GM13976 (cell line): ENCODE results near the gene LTBP2.

Experiments
- DNase-seq: peaks from one replicate; pipeline ENCODE4 v3.0.0; 2012; ENCODE audit warnings: low spot score
- CTCF ChIP-seq: IDR thresholded peaks from 2 replicates; pipeline ENCODE4 v1.5.1; 2012; ENCODE audit warnings: borderline replicate concordance, mild to moderate bottlenecking; ENCODE audit not compliant: insufficient read depth; ENCODE audit errors: extremely low read depth, missing control alignments, control extremely low read depth
- in situ Hi-C: fragments of 300-500 bp; cut with MboI; formaldehyde crosslinking; loops from one replicate; pipeline ENCODE4 v1.12.0; 2022; ENCODE audit warnings: low sequenced_read_pairs, mixed read lengths, inconsistent platforms; ENCODE audit not compliant: unreplicated experiment

Gene LTBP2

DNA sequence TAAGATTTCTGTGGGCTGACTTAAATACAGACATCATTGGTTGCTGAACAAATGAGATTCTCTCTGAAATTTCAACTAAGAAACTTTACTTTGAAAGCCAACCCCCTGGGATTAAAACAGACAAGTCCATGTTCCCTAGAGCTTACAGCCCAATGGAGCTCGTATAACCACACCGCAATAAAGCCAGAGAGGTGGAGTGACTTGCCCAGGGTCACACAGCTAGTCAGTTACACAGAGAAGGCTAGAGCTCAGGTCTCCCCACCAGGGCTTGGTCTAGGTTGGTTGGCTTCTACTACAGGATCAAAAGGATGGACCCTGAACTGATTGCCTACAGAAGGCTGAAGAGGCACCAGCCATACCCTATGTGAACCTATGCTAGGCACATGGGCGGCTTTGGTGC, 8.9 kb upstream of the LTBP2 start:
- DNase-seq: no peak
- in situ Hi-C loops: no loop called here
- TF ChIP-seq CTCF: no peak

GRCh38 chr14:74620497-74620921, 8.5 kb upstream of the LTBP2 start:
- in situ Hi-C loops: no loop called here
- no peak for TF ChIP-seq CTCF
- DNase-seq: no peak

- no peak for DNase-seq
- no peak for TF ChIP-seq CTCF
- in situ Hi-C loops: no loop called here
Measured at GRCh38 chr14:74619672-74620131, 7.7 kb upstream of the LTBP2 start.

DNA sequence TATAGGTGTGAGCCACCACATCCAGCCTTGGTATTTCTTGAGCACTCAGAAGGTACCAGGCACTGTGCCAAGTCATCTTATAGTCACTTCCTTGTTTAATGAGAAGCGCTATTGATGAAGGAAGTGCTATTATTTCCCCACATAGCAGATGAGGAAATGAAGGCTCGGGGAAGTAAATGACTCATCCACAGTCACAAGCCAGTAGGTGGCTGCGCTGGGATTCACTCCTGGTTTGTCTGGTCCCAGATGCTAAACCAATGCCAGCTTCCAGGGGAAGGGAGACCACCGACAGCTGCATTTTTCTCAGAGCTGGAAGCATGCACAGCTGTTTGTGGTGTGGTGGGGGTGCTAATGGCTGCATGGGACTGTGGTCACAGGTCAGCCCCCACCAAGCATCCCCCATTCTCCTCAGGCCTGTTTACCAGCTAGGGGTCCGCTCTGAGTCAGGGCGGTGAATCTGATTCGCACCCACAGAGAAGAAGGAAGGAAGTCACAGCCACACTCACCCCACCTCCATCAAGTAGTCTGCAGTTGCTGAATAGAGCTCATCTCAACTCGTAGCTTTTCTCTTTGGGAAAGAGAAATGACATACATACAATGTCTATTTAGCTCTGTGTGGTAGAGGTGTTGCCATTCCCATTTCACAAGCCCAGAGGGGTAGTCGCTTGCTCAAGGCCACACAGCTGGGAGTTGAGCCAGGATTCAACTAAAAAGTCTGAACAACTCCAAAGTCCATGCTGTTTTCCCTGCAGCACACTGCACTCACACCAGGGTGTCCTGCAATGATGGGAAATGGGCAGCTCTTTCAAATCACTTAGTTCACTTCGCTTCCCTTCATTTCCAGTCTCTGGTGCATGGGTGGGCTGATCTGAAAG, 6.3 kb upstream of the LTBP2 start:
- in situ Hi-C loops: no loop called here
- no peak for TF ChIP-seq CTCF
- DNase-seq: no peak

DNA sequence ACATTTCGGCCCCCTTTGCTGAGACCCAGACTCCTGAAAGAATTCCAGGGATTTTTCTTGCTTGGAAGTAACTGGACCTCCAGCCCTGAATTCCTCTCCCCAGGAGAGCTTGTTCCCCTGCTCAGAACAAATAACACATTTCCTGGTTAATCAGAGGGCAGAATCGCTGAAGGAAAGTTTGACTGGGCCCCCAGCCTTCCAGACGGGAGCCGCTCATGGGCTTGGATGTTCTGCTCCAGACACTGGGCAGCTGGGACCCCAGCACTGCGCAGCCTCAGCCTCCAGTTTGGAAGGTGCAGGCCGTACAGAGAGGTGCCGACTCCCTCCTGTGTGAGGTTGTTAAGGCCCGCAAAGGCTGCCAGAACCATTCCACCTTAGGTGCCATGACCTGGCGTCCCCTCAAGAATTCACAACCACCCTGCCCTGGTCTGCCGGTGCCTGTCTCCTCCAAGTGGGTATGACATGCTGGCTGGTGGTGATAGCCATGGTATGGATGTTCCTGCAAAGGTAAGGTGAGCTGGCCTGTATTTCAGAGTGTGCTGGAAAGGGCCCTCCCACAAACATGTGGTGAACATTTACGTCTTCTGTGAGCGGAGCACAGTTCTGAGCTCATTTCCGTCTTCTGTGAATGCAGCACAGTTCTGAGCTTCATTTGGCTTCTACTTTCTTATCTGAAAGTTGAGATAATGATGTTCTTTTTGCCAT, 5.1 kb upstream of the LTBP2 start:
- DNase-seq: no peak
- TF ChIP-seq CTCF: no peak
- in situ Hi-C loops: no loop called here

- no peak for DNase-seq
- in situ Hi-C loops: no loop called here
- no peak for TF ChIP-seq CTCF
Measured at GRCh38 chr14:74616507-74616906, 4.5 kb upstream of the LTBP2 start.
